Aorta (tissue), 5 donors: Measurements from ENCODE around the gene SOHLH1. TPM values are rescaled to one million over a fixed set of nuclear protein-coding genes. Genes with fewer than 3 reads are reported as not detected.

Experiments
- ATAC-seq: fragments of 200-7000 bp; cut with Tn5 transposase; one replicate; pipeline ENCODE4 v1.9.1; 2022; ENCODE audit warnings: moderate library complexity; ENCODE audit not compliant: low FRiP score
- DNase-seq, 2 donors: peaks; one replicate each; pipeline ENCODE4 v3.0.0-alpha.2; 2020
- H3K27ac ChIP-seq, 2 donors: one replicate each; pipeline ENCODE4 v1.5.1; 2013; ENCODE audit warnings: low read length in 2 of 2, mild to moderate bottlenecking in 2 of 2, moderate library complexity in 2 of 2, control low read depth in 1 of 2, inconsistent platforms in 1 of 2, low read depth in 1 of 2
- H3K27me3 ChIP-seq, 2 donors: one replicate each; pipeline ENCODE4 v1.6.1; 2013; ENCODE audit warnings: control low read depth in 1 of 2, low read length in 1 of 2, mild to moderate bottlenecking in 1 of 2, moderate library complexity in 1 of 2; ENCODE audit not compliant: insufficient read depth in 2 of 2, control insufficient read depth in 1 of 2
- H3K36me3 ChIP-seq, 2 donors: one replicate each; pipeline ENCODE4 v1.6.1; 2013; ENCODE audit warnings: control low read depth in 1 of 2, low read length in 1 of 2, mild to moderate bottlenecking in 1 of 2; ENCODE audit not compliant: insufficient read depth in 2 of 2, control insufficient read depth in 1 of 2
- H3K4me1 ChIP-seq, 2 donors: one replicate each; pipeline ENCODE4 v1.6.1; 2013; ENCODE audit warnings: low read length in 2 of 2, control low read depth in 1 of 2, mild to moderate bottlenecking in 1 of 2, moderate library complexity in 1 of 2; ENCODE audit not compliant: insufficient read depth in 2 of 2, control insufficient read depth in 1 of 2
- H3K4me3 ChIP-seq, 2 donors: one replicate each; pipeline ENCODE4 v1.5.1; 2013; ENCODE audit warnings: low read length in 2 of 2, control low read depth in 1 of 2, mild to moderate bottlenecking in 1 of 2
- H3K9me3 ChIP-seq: one replicate; pipeline ENCODE4 v1.6.1; 2013; ENCODE audit warnings: mild to moderate bottlenecking, low read length; ENCODE audit not compliant: control insufficient read depth
- WGBS, 2 donors: extraction: QIAGEN DNeasy Blood & Tissue Kit; methylation state at CpG; one replicate each; pipeline ENCODE4 v1.1.7; 2013; 5-methylcytosine and 5-hydroxymethylcytosine counted together
- intact Hi-C, 2 donors: fragments of 100-400 bp; cut with DNase I; formaldehyde crosslinking; loops; one replicate each; pipeline versions ENCODE4 v1.14.2 to v1.15.0; 2022
- polyA plus RNA-seq, 2 donors: library from polyadenylated mRNA; stranded (reverse); fragments of 200-250 nt; gene quantifications; one replicate each; pipeline ENCODE4 v1.2.3, GENCODE V29; 2013
- total RNA-seq, 2 donors: library from RNA; stranded (reverse); fragmentation: NEBNext Ultra II Directional; extraction: Animal tissue kit (Norgen Biotek cat#: 25700); gene quantifications; one replicate each; pipeline ENCODE4 v1.2.1, GENCODE V29; 2021
- donor health status: healthy with polysubstance abuse.
- donor health status: Bipolar disorder and iron deficiency.
- donor health status: DM: no; HTN: no; CAD: no.
- donor health status: DM: no; HTN: no; CAD: no.
- donor health status: DM: yes; HTN: yes; CAD: no.

Gene SOHLH1
- total and polyA plus RNA-seq, 4 donors, result not detected

- Histone ChIP-seq H3K36me3 (no peaks in the 10 kb centered on the region), H3K27ac (no peak overlapping the region), H3K27me3 (no peaks in the 10 kb centered on the region), H3K9me3 (peaks cover 10% of the 10 kb centered on the region), H3K4me3 (no peak overlapping the region), H3K4me1 (no peaks in the 10 kb centered on the region)
- WGBS, 2 donors, result 92 to 93% methylated on average over 17 of the region's 17 CpGs
- ATAC-seq (no peak), DNase-seq (no peak)
- intact Hi-C loops, result no loop called here
Measured at GRCh38 chr9:135650408-135650807, 48.9 kb downstream of the SOHLH1 start.

- peaks cover 13% of the 10 kb centered on the region for H3K9me3 ChIP-seq
- H3K36me3 ChIP-seq, result no peaks in the 10 kb centered on the region
- ATAC-seq, result no peak
- H3K27me3 ChIP-seq, result no peaks in the 10 kb centered on the region
- H3K4me1 ChIP-seq, result no peaks in the 10 kb centered on the region
- no peak overlapping the region for H3K4me3 ChIP-seq
- no peak for DNase-seq
- intact Hi-C loops, result no loop called here
- WGBS, 2 donors, result 64 to 75% methylated on average over 2 of the region's 2 CpGs
- H3K27ac ChIP-seq, result no peak overlapping the region
Measured at GRCh38 chr9:135649508-135649907, 49.8 kb downstream of the SOHLH1 start.

GRCh38 chr9:135648494-135649410 lies 50.5 kb downstream of the SOHLH1 start:
- intact Hi-C loops, result no loop called here
- Histone ChIP-seq H3K9me3 (peaks cover 15% of the 10 kb centered on the region), H3K36me3 (no peaks in the 10 kb centered on the region), H3K4me1 (no peaks in the 10 kb centered on the region), H3K27ac (no peak overlapping the region), H3K27me3 (no peaks in the 10 kb centered on the region), H3K4me3 (no peak overlapping the region)
- ATAC-seq (no peak), DNase-seq (no peak)
- WGBS, 2 donors, result 76 to 81% methylated on average over 10 of the region's 10 CpGs

GRCh38 chr9:135647884-135648283 lies 51.4 kb downstream of the SOHLH1 start:
- Histone ChIP-seq H3K36me3 (no peaks in the 10 kb centered on the region), H3K4me1 (no peaks in the 10 kb centered on the region), H3K27ac (no peak overlapping the region), H3K4me3 (no peak overlapping the region), H3K27me3 (no peaks in the 10 kb centered on the region), H3K9me3 (peaks cover 15% of the 10 kb centered on the region)
- 85 to 88% methylated on average over 4 of the region's 4 CpGs for WGBS, 2 donors
- no peak for ATAC-seq
- intact Hi-C loops, result no loop called here
- DNase-seq, result no peak

- DNase-seq (no peak), ATAC-seq (no peak)
- WGBS, 2 donors, result 82 to 85% methylated on average over 5 of the region's 5 CpGs
- Histone ChIP-seq H3K27ac (no peak overlapping the region), H3K27me3 (no peaks in the 10 kb centered on the region), H3K4me1 (no peaks in the 10 kb centered on the region), H3K36me3 (no peaks in the 10 kb centered on the region), H3K4me3 (no peak overlapping the region), H3K9me3 (peaks cover 16% of the 10 kb centered on the region)
- intact Hi-C loops, result no loop called here
Measured at GRCh38 chr9:135644631-135645218, 54.6 kb downstream of the SOHLH1 start.

Other genes starting within 250 kb of the SOHLH1 start
- 10 to 100 TPM; 11.4 to 14.2 TPM for gene PPP1R26, start 219.7 kb downstream of the SOHLH1 start, total RNA-seq
- 10 to 100 TPM in 1 of 2 donors, 1 to 10 TPM in 1; 3.3 to 10.3 TPM for gene PPP1R26, start 219.7 kb downstream of the SOHLH1 start, polyA plus RNA-seq
- gene MRPS2, start 198.8 kb downstream of the SOHLH1 start, total RNA-seq, result 10 to 100 TPM; 16.1 to 20.5 TPM
- 10 to 100 TPM; 15.5 to 30.5 TPM for gene MRPS2, start 198.8 kb downstream of the SOHLH1 start, polyA plus RNA-seq
- under 1 TPM in 1 of 2 donors, not detected in 1; 0.81 TPM for gene LCN1, start 178.0 kb downstream of the SOHLH1 start, total RNA-seq
- not detected for gene LCN1, start 178.0 kb downstream of the SOHLH1 start, polyA plus RNA-seq
- gene OBP2A, start 153.4 kb downstream of the SOHLH1 start, total RNA-seq, result not detected
- gene OBP2A, start 153.4 kb downstream of the SOHLH1 start, polyA plus RNA-seq, result not detected
- gene PAEP, start 137.7 kb downstream of the SOHLH1 start, total RNA-seq, result not detected
- not detected for gene PAEP, start 137.7 kb downstream of the SOHLH1 start, polyA plus RNA-seq
- gene GLT6D1, start 59.9 kb downstream of the SOHLH1 start, total RNA-seq, result not detected
- gene GLT6D1, start 59.9 kb downstream of the SOHLH1 start, polyA plus RNA-seq, result not detected
- gene LCN9, start 36.2 kb downstream of the SOHLH1 start, total RNA-seq, result not detected
- gene LCN9, start 36.2 kb downstream of the SOHLH1 start, polyA plus RNA-seq, result not detected
- gene KCNT1, start 2.7 kb upstream of the SOHLH1 start, total RNA-seq, result under 1 TPM; 0.16 to 0.78 TPM
- not detected for gene KCNT1, start 2.7 kb upstream of the SOHLH1 start, polyA plus RNA-seq
- 10 to 100 TPM; 26.4 to 28.0 TPM for gene CAMSAP1, start 208.1 kb upstream of the SOHLH1 start, total RNA-seq
- 1 to 10 TPM; 2.5 to 5.2 TPM for gene CAMSAP1, start 208.1 kb upstream of the SOHLH1 start, polyA plus RNA-seq